22Rv1 (cell line): Measurements from ENCODE around the gene WDR91.

Experiments
- H3K27ac ChIP-seq: fragments of 450-650 bp; 2 replicates; pipeline ENCODE4 v1.5.1; 2017
- ZFX ChIP-seq: fragments of 450-650 bp; IDR thresholded peaks from 2 replicates; pipeline ENCODE4 v1.6.1; 2017; ENCODE audit warnings: antibody characterized with exemption, borderline replicate concordance
- TF ChIP-seq, protein P1 (sequence below): fragments of 450-650 bp; IDR thresholded peaks from 2 replicates; pipeline ENCODE4 v1.5.1; 2017; ENCODE audit warnings: mild to moderate bottlenecking

The WDR91 gene

DNA sequence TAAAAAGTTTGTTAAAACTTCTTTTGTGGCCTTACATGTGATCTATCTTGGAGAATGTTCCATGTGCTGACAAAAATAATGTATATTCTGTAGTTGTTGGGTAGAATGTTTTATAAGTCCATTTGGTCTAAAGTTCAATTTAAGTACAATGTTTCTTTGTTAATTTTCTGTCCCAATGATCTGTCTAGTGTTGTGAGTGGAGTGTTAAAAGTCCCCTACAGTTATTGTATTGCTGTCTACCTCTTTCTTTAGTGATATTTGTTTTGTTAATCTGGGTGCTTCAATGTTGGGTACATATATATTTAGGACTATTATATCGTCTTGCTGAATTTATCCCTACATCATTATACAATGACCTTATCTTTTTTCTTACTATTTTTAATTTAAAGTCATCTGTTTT lies 56.6 kb downstream of the WDR91 start:
- no peak overlapping the region for H3K27ac ChIP-seq
- no peak for TF ChIP-seq ZFX
- TF ChIP-seq, protein P1, sequence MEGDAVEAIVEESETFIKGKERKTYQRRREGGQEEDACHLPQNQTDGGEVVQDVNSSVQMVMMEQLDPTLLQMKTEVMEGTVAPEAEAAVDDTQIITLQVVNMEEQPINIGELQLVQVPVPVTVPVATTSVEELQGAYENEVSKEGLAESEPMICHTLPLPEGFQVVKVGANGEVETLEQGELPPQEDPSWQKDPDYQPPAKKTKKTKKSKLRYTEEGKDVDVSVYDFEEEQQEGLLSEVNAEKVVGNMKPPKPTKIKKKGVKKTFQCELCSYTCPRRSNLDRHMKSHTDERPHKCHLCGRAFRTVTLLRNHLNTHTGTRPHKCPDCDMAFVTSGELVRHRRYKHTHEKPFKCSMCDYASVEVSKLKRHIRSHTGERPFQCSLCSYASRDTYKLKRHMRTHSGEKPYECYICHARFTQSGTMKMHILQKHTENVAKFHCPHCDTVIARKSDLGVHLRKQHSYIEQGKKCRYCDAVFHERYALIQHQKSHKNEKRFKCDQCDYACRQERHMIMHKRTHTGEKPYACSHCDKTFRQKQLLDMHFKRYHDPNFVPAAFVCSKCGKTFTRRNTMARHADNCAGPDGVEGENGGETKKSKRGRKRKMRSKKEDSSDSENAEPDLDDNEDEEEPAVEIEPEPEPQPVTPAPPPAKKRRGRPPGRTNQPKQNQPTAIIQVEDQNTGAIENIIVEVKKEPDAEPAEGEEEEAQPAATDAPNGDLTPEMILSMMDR, result no peak

DNA sequence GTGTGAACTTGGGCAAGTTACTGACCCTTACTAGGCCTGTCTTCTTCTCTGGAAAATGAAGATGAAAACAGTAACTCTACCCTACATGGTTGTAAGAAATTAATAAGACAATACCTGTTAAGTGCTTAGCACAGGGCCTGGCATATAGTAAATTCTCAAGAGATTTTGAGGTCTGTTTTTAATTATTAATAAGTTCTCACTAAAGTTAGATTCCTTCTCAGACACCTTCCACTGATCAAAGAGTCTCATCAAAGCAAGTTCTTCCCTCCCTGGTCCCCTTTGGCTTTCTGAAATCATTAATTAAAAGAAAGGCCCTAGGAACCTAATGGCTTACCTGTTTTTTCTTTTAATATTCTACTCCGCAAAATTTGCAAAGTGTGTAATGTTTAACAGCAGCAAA lies 58.9 kb downstream of the WDR91 start:
- TF ChIP-seq, protein P1, result no peak
- no peak for TF ChIP-seq ZFX
- no peak overlapping the region for H3K27ac ChIP-seq

DNA sequence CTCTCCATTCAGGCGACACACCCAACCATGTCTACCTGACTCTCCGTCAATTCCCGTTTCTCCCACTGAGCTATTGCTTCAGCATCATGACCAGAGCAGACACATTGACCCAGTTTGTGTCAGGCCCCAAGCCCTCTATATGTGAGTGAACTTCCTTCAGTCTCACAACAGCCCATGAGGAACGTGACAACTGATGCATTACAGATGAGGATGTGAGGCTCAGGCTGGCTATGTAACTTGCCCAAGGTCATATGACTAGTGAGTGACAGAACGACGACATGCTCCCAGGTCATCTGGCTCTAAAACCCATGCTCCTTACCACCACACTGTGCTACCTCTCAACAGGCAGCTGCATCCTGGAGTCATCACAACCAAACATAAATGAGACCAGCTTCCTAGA lies 59.8 kb downstream of the WDR91 start:
- no peak for TF ChIP-seq ZFX
- TF ChIP-seq, protein P1, result no peak
- H3K27ac ChIP-seq, result no peak overlapping the region

DNA sequence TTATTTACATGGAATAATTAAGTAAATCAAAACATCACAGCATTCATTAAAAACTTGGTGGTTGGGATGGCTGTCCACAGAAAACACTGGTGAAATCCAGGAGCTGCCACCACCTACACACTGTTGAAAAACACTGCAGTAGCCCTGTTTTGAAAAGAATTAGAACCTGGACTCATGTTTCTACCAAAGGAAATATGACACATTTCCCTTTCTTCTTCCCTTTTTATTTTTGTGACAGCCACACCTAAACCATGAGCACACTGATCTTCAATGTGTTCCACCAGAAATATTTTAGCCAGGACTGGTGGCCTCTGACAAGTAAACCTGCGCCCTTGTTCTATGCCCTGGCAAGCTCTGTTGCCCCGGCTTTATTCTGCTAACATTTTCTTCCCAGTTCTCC lies 60.2 kb downstream of the WDR91 start:
- H3K27ac ChIP-seq, result no peak overlapping the region
- TF ChIP-seq ZFX, result no peak
- TF ChIP-seq, protein P1, result no peak

DNA sequence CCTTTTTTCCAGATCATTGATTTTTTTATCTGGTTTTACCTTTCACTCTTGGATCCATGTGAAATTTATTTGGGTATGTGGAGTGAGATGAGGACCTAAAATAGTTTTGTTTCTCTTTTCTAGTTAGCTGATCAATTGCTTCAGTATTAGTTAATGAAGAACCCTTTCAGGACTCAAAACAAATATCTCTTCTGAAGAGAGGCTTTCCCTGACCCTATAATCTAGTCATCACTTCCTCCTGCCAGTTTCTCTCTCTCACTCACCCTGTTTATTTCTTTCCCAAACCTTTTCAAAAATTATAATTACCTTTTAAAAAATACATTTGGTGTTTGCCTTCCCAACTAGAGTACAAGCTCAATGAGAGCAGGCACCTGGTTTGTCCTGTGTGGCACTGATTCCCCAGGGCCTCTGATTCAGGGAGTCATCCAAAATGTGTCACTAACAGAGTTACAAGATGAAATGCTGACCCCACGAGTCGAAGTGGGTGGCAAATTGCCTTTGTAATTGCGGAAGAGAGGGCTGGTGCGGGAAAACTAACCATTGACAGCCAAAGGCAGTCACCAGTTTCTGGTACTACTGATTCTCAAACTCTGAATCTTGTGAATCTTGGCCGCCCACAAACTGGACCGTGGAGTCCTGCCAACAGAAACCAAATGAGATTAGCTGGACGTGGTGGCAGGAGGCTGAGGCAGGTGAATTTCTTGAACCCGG lies 61.1 kb downstream of the WDR91 start:
- TF ChIP-seq, protein P1, result no peak
- TF ChIP-seq ZFX, result no peak

DNA sequence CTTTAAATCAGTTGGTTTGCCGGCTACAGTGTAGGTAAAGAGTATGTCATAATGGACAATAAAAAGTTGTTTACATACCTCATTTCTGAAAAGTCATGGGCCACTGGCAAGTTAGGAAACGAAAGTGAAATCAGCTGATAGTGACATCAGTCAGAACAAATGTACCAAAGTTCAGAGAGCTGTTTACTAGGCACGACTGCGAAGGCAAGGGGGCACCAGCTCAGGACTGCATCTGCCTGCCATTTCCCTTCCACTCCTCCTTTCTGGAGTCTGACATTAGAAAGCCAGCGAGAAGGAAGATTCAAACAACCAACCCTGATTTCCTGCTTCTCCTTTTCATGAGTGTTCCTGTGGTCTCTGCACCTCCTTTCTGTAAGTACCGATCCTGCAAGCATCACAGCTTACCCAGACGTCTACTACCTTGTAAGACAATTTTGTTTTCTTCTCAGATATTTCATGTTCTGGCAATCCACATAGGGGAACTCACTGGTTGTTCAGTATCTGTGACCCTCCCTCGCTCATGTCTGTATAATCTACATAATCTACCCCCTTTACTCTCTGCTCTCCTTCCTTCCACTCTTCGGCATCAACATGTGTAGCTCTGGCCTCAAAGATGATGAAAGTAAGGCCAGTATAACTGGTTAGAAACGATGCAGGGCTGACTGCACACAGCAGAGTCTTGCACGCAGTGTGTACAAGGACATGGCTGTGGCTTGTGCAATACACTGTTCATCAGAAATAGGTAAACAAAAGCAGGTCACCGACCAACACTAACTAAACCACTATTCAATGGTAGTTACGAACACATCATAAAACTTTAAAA lies 63.2 kb downstream of the WDR91 start, which contains the start of gene TMEM140:
TMEM140 (plus strand) TSS at position 174 of the 823 bp plus-strand sequence. CDS start 16,370 bp downstream, outside the sequence.
- peak within 1 kb of the TSS; percentile 50 for H3K27ac ChIP-seq
- TF ChIP-seq, protein P1, result no peak
- TF ChIP-seq ZFX, result no peak

More for the DNA sequence above, 61.1 kb downstream of the WDR91 start:
- H3K27ac ChIP-seq, result no peak overlapping the region

DNA sequence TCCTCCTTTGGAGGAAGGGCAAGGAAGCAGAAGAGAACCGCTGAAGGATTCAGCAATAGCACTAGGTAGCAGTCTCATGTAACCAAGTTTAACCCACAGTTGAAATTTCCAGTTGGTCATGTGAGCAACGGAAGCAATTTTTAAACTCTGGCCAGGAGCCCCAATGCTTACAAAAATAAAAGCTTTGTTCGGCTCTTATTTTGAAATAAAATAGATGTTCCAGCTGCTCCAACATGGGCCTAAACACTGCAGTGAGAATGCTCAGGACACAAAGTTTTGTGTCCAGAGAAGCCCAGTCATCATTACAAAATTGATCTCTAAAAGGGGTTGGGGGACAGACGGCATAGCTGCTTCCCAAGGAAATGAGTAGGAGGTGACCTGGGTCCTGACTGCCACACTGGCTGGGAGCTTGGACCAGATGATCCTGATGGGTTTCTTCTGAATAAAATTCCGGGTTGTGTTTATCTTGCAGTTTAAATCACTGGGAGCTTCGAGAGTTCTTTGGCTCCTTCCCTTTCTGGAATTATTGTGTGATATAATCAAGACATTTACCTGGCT lies 63.9 kb downstream of the WDR91 start:
- TF ChIP-seq ZFX, result no peak
- TF ChIP-seq, protein P1, result no peak
- peak overlapping the region; percentile 50 for H3K27ac ChIP-seq
